Mesangial cell (primary cell): ENCODE data around the gene G3BP1. TPM values are rescaled to one million over a fixed set of nuclear protein-coding genes. Genes with fewer than 3 reads are reported as not detected.

Experiments used
- total RNA-seq: library from RNA; depleted of rRNA; stranded (reverse); fragments of >200 nt; gene quantifications from 2 replicates; pipeline ENCODE4 v1.2.3, GENCODE V29; 2015

The G3BP1 gene
- total RNA-seq = 61.7 and 137 TPM in 2 replicates

GRCh38 chr5:151771259-151772028 is at the start of gene G3BP1:
TSS of gene G3BP1 (plus strand) at chr5:151771954. CDS start at chr5:151786621, 14,667 bp downstream.

GRCh38 chr5:151758430-151759241 is 13.1 kb upstream of the G3BP1 start, which contains the start of gene ATOX1:
TSS of gene ATOX1 (minus strand) at chr5:151758631. CDS start at chr5:151758551, 80 bp downstream.

Other genes with a start within 250 kb of the G3BP1 start
- gene FAT2, start 180.6 kb upstream of the G3BP1 start, total RNA-seq = 0.13 and 0.16 TPM in 2 replicates
- 980 and 2,047 TPM in 2 replicates for gene SPARC, start 85.0 kb upstream of the G3BP1 start, total RNA-seq
- gene ATOX1, start 13.3 kb upstream of the G3BP1 start, total RNA-seq = 271 and 289 TPM in 2 replicates
- not detected in 2 replicates for gene GLRA1, start 152.9 kb downstream of the G3BP1 start, total RNA-seq